OCI-LY1 (cell line): ENCODE data around the gene GRAP2.

Experiments
- H2AFZ ChIP-seq: fragments of 200-600 bp; sonication (generic), shearing (Covaris generic); 2 replicates; pipeline ENCODE4 v1.6.0; 2014; ENCODE audit warnings: antibody characterized with exemption, mild to moderate bottlenecking, low read length
- H3F3A ChIP-seq: fragments of 200-600 bp; sonication (generic), shearing (Covaris generic); 2 replicates; pipeline ENCODE4 v1.6.0; 2014; ENCODE audit warnings: mild to moderate bottlenecking, antibody characterized with exemption, low read length, moderate library complexity; ENCODE audit not compliant: insufficient read depth
- H3K27ac ChIP-seq: fragments of 200-600 bp; sonication (generic); 2 replicates; pipeline ENCODE4 v1.5.1; 2014; ENCODE audit warnings: low read length, mixed run types, mild to moderate bottlenecking, low read depth; ENCODE audit not compliant: poor library complexity, severe bottlenecking
- H3K27me3 ChIP-seq: fragments of 200-600 bp; sonication (generic); 2 replicates; pipeline ENCODE4 v1.6.0; 2014; ENCODE audit warnings: antibody characterized with exemption, mild to moderate bottlenecking, low read length, moderate library complexity; ENCODE audit not compliant: insufficient read depth
- H3K36me3 ChIP-seq: fragments of 200-600 bp; sonication (generic); 2 replicates; pipeline ENCODE4 v1.6.1; 2014; ENCODE audit warnings: mild to moderate bottlenecking, antibody characterized with exemption, low read length, moderate library complexity, mixed read lengths; ENCODE audit not compliant: insufficient read depth
- H3K4me1 ChIP-seq: fragments of 200-600 bp; sonication (generic); 2 replicates; pipeline ENCODE4 v1.5.1; 2014; ENCODE audit warnings: mild to moderate bottlenecking, low read length, moderate library complexity; ENCODE audit not compliant: insufficient read depth, severe bottlenecking
- H3K4me2 ChIP-seq: fragments of 200-600 bp; sonication (generic), shearing (Covaris generic); 2 replicates; pipeline ENCODE4 v1.6.1; 2014; ENCODE audit warnings: low read length
- H3K4me3 ChIP-seq: fragments of 200-600 bp; sonication (generic); 2 replicates; pipeline ENCODE4 v1.5.1; 2014; ENCODE audit warnings: low read length, low read depth, mild to moderate bottlenecking, mixed read lengths; ENCODE audit not compliant: poor library complexity, severe bottlenecking
- H3K79me2 ChIP-seq: fragments of 200-600 bp; shearing (Covaris generic); 2 replicates; pipeline ENCODE4 v1.6.1; 2016; ENCODE audit warnings: mixed run types, low read length, mixed read lengths; ENCODE audit not compliant: insufficient read depth
- H3K9ac ChIP-seq: fragments of 200-600 bp; sonication (generic), shearing (Covaris generic); 2 replicates; pipeline ENCODE4 v1.6.1; 2014; ENCODE audit warnings: mild to moderate bottlenecking, low read length, mixed read lengths
- H3K9me2 ChIP-seq: fragments of 200-600 bp; sonication (generic), shearing (Covaris generic); 2 replicates; pipeline ENCODE4 v1.6.1; 2014; ENCODE audit warnings: low read depth, mild to moderate bottlenecking, low read length, mixed read lengths
- H3K9me3 ChIP-seq: fragments of 200-600 bp; shearing (Covaris generic); 2 replicates; pipeline ENCODE4 v1.6.1; 2014; ENCODE audit warnings: low read length, mixed read lengths
- H4K20me1 ChIP-seq: fragments of 200-600 bp; sonication (generic), shearing (Covaris generic); 2 replicates; pipeline ENCODE4 v1.6.0; 2016; ENCODE audit warnings: mild to moderate bottlenecking, low read length; ENCODE audit not compliant: insufficient read depth
- CTCF ChIP-seq: fragments of 200-600 bp; sonication (generic), shearing (Covaris generic); IDR thresholded peaks from 2 replicates; pipeline ENCODE4 v1.5.1; 2017; ENCODE audit warnings: mild to moderate bottlenecking, antibody characterized with exemption, low read length, moderate library complexity, mixed read lengths
- EZH2 ChIP-seq: fragments of 200-600 bp; sonication (generic), shearing (Covaris generic); IDR thresholded peaks from 2 replicates; pipeline ENCODE4 v1.8.0; 2017; ENCODE audit warnings: borderline replicate concordance, mixed run types, mild to moderate bottlenecking, antibody characterized with exemption, low read length, moderate library complexity, mixed read lengths

Gene GRAP2

GRCh38 chr22:39893526-39893925 is 7.4 kb upstream of the GRAP2 start, which contains the start of gene ENTHD1:
ENTHD1 (minus strand) TSS chr22:39893760; CDS start chr22:39887748, 6,012 bp downstream.
- no peaks in the 10 kb centered on the region for H3K79me2 ChIP-seq
- no peaks in the 10 kb centered on the region for H3K9me2 ChIP-seq
- no peak within 1 kb of the TSS for H3K4me3 ChIP-seq
- H2AFZ ChIP-seq = no peak within 1 kb of the TSS
- no peak for TF ChIP-seq CTCF
- no peaks in the 10 kb centered on the region for H3F3A ChIP-seq
- no peaks in the 10 kb centered on the region for H3K9me3 ChIP-seq
- H3K9ac ChIP-seq = no peak within 1 kb of the TSS
- no peaks in the 10 kb centered on the region; the same call in 1 of the 2 replicates for H3K27me3 ChIP-seq
- H3K4me2 ChIP-seq = no peak within 1 kb of the TSS
- H3K27ac ChIP-seq = no peak within 1 kb of the TSS
- no peaks in the 10 kb centered on the region for H4K20me1 ChIP-seq
- no peaks in the 10 kb centered on the region for H3K4me1 ChIP-seq
- H3K36me3 ChIP-seq = no peaks in the 10 kb centered on the region

GRCh38 chr22:39894554-39895092 is 6.3 kb upstream of the GRAP2 start:
- H3K27ac ChIP-seq = no peak overlapping the region
- H3K4me3 ChIP-seq = no peak overlapping the region
- no peaks in the 10 kb centered on the region for H4K20me1 ChIP-seq
- H3K27me3 ChIP-seq = no peaks in the 10 kb centered on the region
- no peaks in the 10 kb centered on the region for H3K9me3 ChIP-seq
- TF ChIP-seq EZH2 = no peak
- no peak for TF ChIP-seq CTCF
- H3K79me2 ChIP-seq = no peaks in the 10 kb centered on the region
- H3K36me3 ChIP-seq = no peaks in the 10 kb centered on the region
- no peak overlapping the region for H3K4me2 ChIP-seq
- H2AFZ ChIP-seq = no peak overlapping the region
- no peaks in the 10 kb centered on the region for H3K4me1 ChIP-seq
- H3K9me2 ChIP-seq = no peaks in the 10 kb centered on the region
- H3K9ac ChIP-seq = no peak overlapping the region
- no peaks in the 10 kb centered on the region for H3F3A ChIP-seq

GRCh38 chr22:39895682-39896081 is 5.2 kb upstream of the GRAP2 start:
- H3K36me3 ChIP-seq = no peaks in the 10 kb centered on the region
- no peaks in the 10 kb centered on the region for H3F3A ChIP-seq
- H3K9me3 ChIP-seq = no peaks in the 10 kb centered on the region
- H3K27me3 ChIP-seq = no peaks in the 10 kb centered on the region
- no peaks in the 10 kb centered on the region for H3K79me2 ChIP-seq
- no peak overlapping the region for H3K9ac ChIP-seq
- no peaks in the 10 kb centered on the region for H4K20me1 ChIP-seq
- no peak overlapping the region for H3K27ac ChIP-seq
- no peak overlapping the region for H3K4me2 ChIP-seq
- H2AFZ ChIP-seq = no peak overlapping the region
- H3K4me3 ChIP-seq = no peak overlapping the region
- TF ChIP-seq EZH2 = no peak
- no peaks in the 10 kb centered on the region for H3K4me1 ChIP-seq
- H3K9me2 ChIP-seq = no peaks in the 10 kb centered on the region

GRCh38 chr22:39896313-39896996 is 4.4 kb upstream of the GRAP2 start:
- Histone ChIP-seq H3K4me3 (no peak overlapping the region), H3K4me1 (no peaks in the 10 kb centered on the region), H3K27ac (no peak overlapping the region), H3K27me3 (no peaks in the 10 kb centered on the region), H3K36me3 (no peaks in the 10 kb centered on the region), H2AFZ (no peak overlapping the region), H3K4me2 (no peak overlapping the region), H3K79me2 (no peaks in the 10 kb centered on the region), H3F3A (no peaks in the 10 kb centered on the region), H3K9ac (no peak overlapping the region), H3K9me3 (no peaks in the 10 kb centered on the region), H3K9me2 (no peaks in the 10 kb centered on the region), H4K20me1 (no peaks in the 10 kb centered on the region)
- TF ChIP-seq EZH2 = no peak
- TF ChIP-seq CTCF = no peak
